Measurements from ENCODE around the gene ATRX.
"Not testable (repeated sequence)": the region's sequence is repeated elsewhere in the genome, so short reads cannot be mapped to it uniquely, and the experiment has no call there.

The ATRX gene

DNA sequence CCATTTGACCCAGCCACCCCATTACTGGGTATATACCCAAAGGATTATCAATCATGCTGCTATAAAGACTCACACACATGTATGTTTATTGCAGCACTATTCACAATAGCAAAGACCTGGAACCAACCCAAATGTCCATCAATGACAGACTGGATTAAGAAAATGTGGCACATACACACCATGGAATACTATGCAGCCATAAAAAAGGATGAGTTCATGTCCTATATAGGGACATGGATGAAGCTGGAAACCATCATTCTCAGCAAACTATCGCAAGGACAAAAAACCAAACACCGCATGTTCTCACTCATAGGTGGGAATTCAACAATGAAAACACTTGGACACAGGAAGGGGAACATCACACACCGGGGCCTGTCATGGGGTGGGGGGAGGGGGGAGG, 59.9 kb downstream of the ATRX start:
- not testable (repeated sequence) for DNase-seq

DNA sequence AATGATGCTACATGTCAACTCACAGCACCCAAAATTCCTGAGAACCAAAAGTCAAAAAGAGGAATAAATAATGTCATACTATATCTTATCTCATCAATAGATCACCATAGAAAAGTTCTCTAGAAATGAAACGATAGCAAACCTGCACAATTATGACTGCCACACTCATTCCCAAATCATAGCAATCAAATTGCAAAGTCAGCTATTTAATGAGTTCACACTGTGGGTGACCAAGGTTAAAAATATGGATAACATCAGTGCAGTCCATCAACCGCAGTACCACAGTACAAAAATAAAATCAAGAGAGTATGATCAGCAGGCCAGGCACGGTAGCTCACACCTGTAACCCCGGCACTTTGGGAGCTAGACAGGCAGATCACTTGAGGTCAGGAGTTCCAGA, 62.3 kb downstream of the ATRX start:
- no peak for DNase-seq

- DNase-seq = no peak
Measured at GRCh38 chrX:77719388-77719787, 66.6 kb downstream of the ATRX start.

GRCh38 chrX:77704881-77705280, 81.1 kb downstream of the ATRX start:
- no peak for DNase-seq

DNA sequence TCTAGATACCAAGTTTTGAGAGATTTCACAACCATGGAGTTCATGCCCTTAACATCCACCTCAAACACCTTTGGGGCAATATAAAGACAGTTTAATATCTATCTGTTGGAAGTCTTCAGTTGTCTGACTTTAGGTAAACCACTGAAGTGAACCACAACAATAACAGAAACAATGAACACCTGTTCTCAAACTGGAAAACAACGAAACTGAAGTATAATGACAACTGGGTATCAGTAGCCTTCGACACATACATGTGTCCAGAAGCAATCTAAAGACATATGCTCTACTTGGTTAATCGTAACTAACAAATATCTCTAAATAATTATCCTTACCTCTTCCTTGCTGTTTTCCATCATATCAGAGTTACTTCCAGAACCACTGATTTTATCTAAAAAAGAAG, 87.8 kb downstream of the ATRX start:
- no peak for DNase-seq

- no peak for DNase-seq
Measured at GRCh38 chrX:77694491-77694890, 91.5 kb downstream of the ATRX start.

- DNase-seq = no peak
Measured at GRCh38 chrX:77693594-77693993, 92.4 kb downstream of the ATRX start.

GRCh38 chrX:77691916-77692315, 94.1 kb downstream of the ATRX start:
- no peak for DNase-seq

DNA sequence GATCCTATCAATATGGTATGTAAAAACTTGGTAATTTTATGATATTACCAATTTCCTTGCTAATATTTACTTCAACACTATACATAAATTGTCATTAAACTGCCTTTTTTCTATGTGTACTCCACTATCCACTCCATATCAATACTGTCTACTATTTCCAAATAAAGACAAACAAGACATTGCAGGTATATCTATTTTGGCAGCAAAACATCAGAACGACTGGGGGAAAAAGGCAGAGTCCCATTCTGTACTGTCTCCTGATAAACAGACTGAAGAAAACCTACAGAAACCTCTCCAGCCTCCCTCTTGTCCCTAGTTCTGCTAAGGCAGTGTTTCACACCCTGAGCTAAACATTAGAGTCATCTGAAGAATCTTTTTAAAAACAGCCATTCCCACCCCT, 96.6 kb downstream of the ATRX start:
- DNase-seq = no peak

DNA sequence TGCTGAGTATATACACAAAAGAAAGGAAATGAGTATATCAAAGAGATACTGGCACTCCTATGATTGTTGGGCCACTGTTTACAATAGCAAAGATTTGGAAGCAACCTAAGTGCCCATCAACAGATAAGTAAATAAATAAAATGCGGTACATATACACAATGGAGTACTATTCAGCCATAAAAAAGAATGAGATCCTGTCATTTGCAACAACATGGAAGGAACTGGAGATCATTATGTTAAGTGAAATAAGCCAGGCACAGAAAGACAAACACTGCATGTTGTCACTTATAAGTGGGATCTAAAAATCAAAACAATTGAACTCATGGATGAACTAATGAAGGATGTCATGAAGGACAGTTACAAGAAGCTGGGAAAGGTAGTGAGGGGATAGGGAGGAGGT, 100.3 kb downstream of the ATRX start:
- DNase-seq = not testable (repeated sequence)

- DNase-seq = no peak
Measured at GRCh38 chrX:77679144-77679543, 106.9 kb downstream of the ATRX start.

GRCh38 chrX:77675986-77676385, 110.0 kb downstream of the ATRX start:
- no peak for DNase-seq

DNA sequence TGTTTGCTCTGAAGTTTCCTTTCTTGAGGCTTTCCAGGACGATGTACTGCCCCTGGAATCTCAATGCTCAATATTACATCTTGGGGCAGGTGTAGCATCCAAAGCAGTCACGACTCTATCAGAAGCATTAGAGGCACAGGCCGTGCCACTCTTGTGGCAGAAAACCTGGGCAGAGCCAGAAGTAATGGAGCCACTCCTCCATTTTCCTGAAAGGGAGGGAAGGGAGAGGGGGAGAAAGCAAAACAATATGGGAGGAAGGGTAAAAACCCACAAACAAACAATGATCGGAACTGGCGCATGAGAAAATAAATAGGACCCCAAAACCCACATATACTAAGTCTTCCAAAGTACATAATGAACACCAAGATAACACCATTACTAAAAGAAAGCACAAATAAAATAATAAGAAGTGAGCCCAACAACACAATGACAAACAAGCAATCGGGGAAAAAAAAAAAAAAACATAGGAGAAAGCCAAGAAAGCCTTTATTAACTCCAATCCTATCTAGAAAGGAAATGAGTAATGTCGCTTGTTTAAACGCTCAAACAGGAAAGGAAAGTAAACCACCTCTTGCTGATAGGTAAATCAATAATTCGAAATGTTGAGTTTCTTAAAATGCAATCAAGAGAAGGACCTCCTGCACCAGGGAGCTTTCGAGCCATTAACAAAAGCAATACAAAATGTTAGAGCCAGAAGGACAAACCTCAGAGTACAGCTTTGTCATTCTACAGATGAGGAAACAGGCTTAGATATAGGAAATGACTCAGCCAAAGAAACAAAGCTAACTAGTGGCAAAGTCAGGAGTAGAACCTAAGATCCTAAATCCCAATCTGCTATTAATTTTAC, 117.4 kb downstream of the ATRX start:
- DNase-seq = no peak

DNA sequence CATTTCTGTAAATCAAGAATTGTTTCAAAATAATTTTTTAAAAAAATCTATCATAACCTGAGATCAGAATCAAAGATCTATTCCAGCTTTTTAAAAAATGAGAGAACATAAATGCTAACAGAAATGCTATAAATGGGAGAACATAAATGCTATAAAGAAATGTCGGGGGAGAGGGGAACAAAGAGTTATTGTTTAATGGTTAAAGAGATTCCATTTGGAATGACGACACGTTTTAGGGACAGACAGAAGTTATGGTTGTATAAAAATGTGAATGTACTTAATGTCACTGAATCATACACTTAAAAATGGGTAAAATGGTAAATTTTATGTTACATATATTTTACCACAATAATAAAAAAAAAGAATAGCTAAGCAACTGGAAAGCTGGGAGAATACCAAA, 127.1 kb downstream of the ATRX start:
- DNase-seq = no peak

DNA sequence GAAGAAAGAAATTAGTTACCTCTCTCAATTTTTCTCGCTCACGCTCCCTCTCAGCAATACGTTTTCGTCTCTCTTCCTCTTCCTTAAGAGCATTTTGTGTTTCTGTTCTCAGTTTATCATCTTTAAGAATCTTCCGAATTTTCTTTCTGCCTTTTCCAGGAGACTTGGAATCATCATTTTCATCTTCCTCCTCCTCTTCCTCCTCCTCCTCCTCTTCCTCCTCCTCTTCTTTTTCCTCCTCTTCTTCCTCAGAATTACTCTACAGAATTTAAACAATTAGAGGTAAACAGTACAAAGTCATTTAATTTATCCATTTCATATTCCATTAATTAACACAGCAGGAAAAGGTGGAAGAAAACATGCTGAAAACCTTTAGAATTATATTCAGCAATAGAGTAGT, 133.9 kb downstream of the ATRX start:
- DNase-seq = no peak

GRCh38 chrX:77640702-77641101, 145.3 kb downstream of the ATRX start:
- DNase-seq = no peak

- DNase-seq = no peak
Measured at GRCh38 chrX:77639820-77640219, 146.2 kb downstream of the ATRX start.

DNA sequence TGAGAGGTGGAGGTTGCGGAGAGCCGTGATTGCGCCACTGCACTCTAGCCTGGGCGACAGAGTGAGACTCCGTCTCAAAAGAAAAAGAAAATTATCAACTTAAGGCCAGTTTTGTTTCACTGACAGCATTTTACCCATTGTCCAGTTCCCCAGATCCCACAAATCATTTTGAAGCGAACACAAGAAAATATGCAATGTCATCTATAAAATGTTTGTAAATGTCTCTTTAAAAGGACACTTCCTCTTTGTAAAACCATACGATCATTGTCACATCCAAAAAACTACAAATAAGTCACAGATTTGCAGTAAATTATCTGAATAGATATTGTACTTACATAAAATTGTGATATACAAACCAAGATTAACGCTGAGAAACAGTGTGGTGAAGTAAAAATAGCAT, 147.6 kb downstream of the ATRX start:
- no peak for DNase-seq

- DNase-seq = no peak
Measured at GRCh38 chrX:77635373-77635772, 150.6 kb downstream of the ATRX start.

DNA sequence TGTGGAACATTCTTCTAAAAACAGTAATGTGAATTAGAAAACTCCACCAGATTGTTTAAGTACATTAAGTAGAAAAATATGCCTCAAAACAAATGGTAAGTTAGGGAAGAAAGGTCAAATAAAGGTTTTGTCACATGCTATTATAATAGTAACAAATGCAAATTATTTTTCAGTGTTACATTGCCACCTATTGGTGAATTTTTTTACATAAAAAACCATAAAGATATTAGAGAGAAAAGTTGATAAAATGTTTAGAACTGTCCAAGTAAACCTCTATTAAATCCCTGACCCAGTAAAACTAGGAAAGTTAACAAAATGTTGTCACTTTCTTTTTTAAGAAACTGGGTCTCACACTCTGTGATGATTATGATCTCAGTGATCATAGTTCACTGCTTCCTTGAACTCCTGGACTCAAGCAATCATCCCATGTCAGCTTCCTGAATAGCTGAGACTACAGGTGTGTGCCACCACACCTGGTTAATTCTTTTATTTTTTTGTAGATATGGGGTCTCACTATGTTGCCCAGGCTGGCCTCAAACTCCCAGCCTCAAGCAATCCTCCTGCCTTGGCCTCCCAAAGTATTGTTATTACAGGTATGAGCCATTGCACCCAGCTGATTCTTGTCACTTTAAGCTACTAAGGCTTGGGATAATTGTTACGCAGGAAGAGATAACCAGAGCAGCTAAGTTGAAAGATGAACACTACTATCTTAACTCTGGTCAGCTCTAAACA, 157.6 kb downstream of the ATRX start:
- no peak for DNase-seq

- no peak for DNase-seq
Measured at GRCh38 chrX:77622672-77623071, 163.3 kb downstream of the ATRX start.

GRCh38 chrX:77622233-77622632, 163.8 kb downstream of the ATRX start:
- no peak for DNase-seq

DNA sequence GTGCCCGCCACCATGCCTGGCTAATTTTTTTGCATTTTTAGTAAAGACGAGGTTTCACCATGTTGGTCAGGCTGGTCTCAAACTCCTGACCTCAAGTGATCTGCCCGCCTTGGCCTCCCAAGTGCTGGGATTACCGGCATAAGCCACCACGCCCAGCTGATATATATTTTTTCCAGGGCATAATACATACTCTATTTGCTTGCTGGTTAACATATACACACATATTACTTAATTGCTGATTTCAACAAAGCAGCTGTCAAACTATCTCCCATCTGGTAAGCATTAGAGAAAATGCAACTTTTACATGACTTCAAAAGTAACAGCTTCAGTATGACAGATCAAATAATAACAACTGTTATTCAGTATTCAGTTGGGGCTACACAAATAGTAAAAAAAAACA, 164.6 kb downstream of the ATRX start:
- DNase-seq = not testable (repeated sequence)

- DNase-seq = no peak
Measured at GRCh38 chrX:77617206-77617605, 168.8 kb downstream of the ATRX start.

Measured in RPMI8226 (cell line).